GM12801 (cell line): Measurements from ENCODE around the gene RNF223.

Experiments used
- CTCF ChIP-seq: IDR thresholded peaks from one replicate; pipeline ENCODE4 v1.5.1; 2011; ENCODE audit warnings: control low read depth; ENCODE audit not compliant: insufficient read length; ENCODE audit errors: extremely low read depth

Gene RNF223

DNA sequence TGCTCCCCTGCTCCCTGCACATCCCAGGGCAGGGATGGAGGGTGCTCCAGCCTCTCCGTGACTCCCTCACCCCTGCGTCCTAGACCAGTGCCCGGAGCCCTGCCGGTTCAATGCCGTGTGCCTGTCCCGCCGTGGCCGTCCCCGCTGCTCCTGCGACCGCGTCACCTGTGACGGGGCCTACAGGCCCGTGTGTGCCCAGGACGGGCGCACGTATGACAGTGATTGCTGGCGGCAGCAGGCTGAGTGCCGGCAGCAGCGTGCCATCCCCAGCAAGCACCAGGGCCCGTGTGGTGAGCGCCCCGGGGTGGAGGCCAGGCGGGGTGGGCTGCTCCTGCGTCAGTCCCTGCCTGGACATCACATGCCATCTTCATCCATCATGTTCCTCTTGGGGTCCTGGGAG is 32.2 kb downstream of the RNF223 start:
- no peak for TF ChIP-seq CTCF

- no peak for TF ChIP-seq CTCF
Measured at GRCh38 chr1:1041092-1041523, 33.0 kb downstream of the RNF223 start.

DNA sequence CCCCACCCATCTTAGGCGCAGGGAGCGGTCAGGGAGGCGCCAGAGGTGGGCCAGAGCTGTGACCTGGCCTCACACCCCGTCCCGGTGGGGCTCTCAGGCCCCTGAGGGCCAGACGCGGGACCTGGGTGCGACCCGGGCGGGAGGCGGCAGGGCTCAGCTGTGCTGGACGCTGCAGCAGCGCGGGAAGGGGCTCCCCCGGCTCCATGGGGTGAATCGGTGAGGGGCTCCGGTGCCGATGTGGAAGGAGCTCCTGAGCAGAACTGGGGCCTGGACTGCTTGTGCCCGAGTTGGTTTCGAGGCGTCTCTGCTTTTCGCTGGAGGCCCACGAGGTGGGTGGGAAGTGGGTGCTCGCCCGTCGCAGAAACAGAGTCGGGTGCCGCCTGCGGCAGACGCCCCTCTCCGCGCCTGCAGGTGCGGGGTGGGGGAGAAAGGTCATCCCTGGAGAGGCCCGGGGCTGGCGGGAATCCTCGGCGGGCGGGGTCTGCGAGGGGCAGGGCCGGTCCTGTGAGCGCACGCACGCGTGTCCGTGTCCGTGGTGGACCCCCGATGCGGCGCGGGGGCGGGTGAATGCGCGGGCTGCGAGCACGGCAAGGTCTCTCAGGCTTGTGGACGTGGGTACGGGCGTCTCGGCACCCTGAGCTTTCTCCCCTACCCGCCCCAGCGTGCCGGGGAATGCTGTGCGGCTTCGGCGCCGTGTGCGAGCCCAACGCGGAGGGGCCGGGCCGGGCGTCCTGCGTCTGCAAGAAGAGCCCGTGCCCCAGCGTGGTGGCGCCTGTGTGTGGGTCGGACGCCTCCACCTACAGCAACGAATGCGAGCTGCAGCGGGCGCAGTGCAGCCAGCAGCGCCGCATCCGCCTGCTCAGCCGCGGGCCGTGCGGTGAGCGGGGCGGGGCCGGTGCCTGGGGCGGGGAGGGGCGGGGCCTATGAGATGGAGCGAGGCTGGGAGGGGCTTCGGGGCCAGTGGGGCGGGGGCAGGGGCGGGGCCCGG is 33.8 kb downstream of the RNF223 start:
- TF ChIP-seq CTCF: no peak

DNA sequence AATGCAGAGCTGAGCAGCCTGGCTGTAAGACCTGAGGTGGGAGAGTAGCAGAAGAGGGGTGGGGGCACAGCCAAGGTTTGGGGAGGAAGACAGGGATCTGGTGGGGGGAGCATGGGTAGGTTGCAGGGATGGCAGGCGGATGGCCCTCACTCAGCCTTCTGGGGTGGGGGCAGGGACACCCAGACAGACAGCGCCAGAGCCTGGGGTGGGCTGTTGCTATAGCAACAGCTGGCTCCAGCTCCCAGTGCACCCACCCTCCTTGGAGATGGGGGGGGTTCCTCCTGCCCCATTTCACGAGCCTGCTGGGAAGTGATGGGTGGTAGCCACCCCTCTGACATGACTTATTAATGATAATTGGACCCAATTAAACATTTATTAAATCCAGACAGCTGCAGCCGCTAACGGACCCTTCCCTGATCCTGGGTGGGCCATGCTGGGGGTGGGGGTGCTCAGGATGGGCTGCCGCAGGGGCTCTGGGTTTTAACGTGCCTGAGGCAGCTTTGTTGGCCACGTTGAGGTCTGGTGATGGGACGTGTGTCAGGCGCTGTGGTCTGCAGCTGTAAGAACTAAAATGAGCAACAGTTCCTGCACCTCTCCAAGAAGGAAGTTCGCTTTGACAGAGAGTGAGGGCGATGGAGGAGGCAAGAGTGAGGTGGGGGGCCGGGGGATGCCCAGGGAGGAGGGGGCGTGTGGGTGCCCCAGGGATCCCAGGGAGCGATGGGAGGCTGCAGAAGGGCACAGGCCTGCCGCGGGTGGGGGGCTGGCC is 34.8 kb downstream of the RNF223 start:
- TF ChIP-seq CTCF: no peak

DNA sequence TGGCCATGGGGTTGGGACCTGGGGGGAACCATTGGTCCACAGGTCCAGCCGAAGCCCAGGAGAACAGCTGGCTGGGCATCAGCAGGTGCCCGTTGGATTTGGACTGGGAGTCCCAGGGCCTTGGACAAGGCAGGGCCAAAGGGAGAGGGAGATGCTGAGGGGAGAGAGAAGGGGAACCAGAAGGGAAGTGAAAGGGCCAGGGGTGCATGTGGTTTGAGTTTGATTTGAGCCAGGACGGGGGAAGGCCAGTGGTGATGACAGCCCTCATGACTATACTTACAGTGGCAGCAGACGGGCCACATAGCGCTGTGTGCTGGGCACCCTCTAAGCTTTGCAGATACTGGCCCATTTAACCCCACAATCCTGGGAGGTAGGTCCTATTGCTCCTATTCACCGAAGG is 35.4 kb downstream of the RNF223 start:
- no peak for TF ChIP-seq CTCF

- TF ChIP-seq CTCF: no peak
Measured at GRCh38 chr1:1037366-1038327, 36.5 kb downstream of the RNF223 start.
